ENCODE results near the gene DRICH1. TPM values are rescaled to one million over a fixed set of nuclear protein-coding genes. Genes with fewer than 3 reads are reported as not detected.
"Not testable (repeated sequence)": the region's sequence is repeated elsewhere in the genome, so short reads cannot be mapped to it uniquely, and the experiment has no call there.

Gene DRICH1
- total and polyA plus RNA-seq, 11 donors = 0.11 to 0.45 (median 0.32) TPM; not detected in 8

- H3K9me3 ChIP-seq = no peaks in the 10 kb centered on the region
Measured at GRCh38 chr22:23575601-23576000, 56.5 kb downstream of the DRICH1 start.

GRCh38 chr22:23574877-23575276 is 57.2 kb downstream of the DRICH1 start:
- DNase-seq = peak in 1 of 5 donors; percentile 54
- no peaks in the 10 kb centered on the region for H3K36me3 ChIP-seq
- no peak for TF ChIP-seq POLR2A (IDR thresholded peaks at IDR 0.05)
- TF ChIP-seq, protein P1, sequence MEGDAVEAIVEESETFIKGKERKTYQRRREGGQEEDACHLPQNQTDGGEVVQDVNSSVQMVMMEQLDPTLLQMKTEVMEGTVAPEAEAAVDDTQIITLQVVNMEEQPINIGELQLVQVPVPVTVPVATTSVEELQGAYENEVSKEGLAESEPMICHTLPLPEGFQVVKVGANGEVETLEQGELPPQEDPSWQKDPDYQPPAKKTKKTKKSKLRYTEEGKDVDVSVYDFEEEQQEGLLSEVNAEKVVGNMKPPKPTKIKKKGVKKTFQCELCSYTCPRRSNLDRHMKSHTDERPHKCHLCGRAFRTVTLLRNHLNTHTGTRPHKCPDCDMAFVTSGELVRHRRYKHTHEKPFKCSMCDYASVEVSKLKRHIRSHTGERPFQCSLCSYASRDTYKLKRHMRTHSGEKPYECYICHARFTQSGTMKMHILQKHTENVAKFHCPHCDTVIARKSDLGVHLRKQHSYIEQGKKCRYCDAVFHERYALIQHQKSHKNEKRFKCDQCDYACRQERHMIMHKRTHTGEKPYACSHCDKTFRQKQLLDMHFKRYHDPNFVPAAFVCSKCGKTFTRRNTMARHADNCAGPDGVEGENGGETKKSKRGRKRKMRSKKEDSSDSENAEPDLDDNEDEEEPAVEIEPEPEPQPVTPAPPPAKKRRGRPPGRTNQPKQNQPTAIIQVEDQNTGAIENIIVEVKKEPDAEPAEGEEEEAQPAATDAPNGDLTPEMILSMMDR (IDR thresholded peaks at IDR 0.05) = no peak
- intact Hi-C loops (cut with DNase I) = loop anchor here in 1 of 10 donors (5.0 kb wide), 1 partner anchor 1742 kb away; no protein-coding TSS in a partner anchor
- 42 to 71% (median 69%) methylated on average over 6 to 8 of the region's 8 CpGs for WGBS, 4 donors
- no peaks in the 10 kb centered on the region for H3K9me3 ChIP-seq
- no peak overlapping the region for H3K27ac ChIP-seq
- H3K4me1 ChIP-seq = no peaks in the 10 kb centered on the region
- no peaks in the 10 kb centered on the region for H3K27me3 ChIP-seq
- no peak overlapping the region for H3K4me3 ChIP-seq
- ATAC-seq = peak in 1 of 4 donors; percentile 16

More at GRCh38 chr22:23575601-23576000, 56.5 kb downstream of the DRICH1 start:
- H3K4me3 ChIP-seq = no peak overlapping the region
- 93 to 96% (median 94%) methylated on average over 4 of the region's 4 CpGs for WGBS, 4 donors
- no peaks in the 10 kb centered on the region for H3K4me1 ChIP-seq
- intact Hi-C loops (cut with DNase I) = no loop called here
- ATAC-seq (no peak), DNase-seq (peak in 1 of 5 donors; percentile 46)
- no peak overlapping the region for H3K27ac ChIP-seq
- H3K36me3 ChIP-seq = no peaks in the 10 kb centered on the region
- TF ChIP-seq POLR2A (IDR thresholded peaks at IDR 0.05) = no peak
- TF ChIP-seq, protein P1 (IDR thresholded peaks at IDR 0.05) = no peak
- no peaks in the 10 kb centered on the region for H3K27me3 ChIP-seq

- Histone ChIP-seq H3K36me3 (no peaks in the 10 kb centered on the region), H3K4me1 (no peaks in the 10 kb centered on the region), H3K27ac (no peak overlapping the region), H3K9me3 (no peaks in the 10 kb centered on the region), H3K4me3 (no peak overlapping the region), H3K27me3 (no peaks in the 10 kb centered on the region)
- intact Hi-C loops (cut with DNase I) = loop anchor here in 1 of 10 donors (5.0 kb wide), 1 partner anchor 1743 kb away; no protein-coding TSS in a partner anchor
- 62 to 85% (median 67%) methylated on average over 2 to 4 of the region's 4 CpGs for WGBS, 4 donors
- TF ChIP-seq, protein P1 (IDR thresholded peaks at IDR 0.05) = no peak
- TF ChIP-seq POLR2A (IDR thresholded peaks at IDR 0.05) = no peak
- DNase-seq (peak in 1 of 5 donors; percentile 35), ATAC-seq (peak in 1 of 4 donors; percentile 24)
Measured at GRCh38 chr22:23574371-23574811, 57.7 kb downstream of the DRICH1 start.

- WGBS, 4 donors = 65 to 86% (median 75%) methylated on average over 5 to 8 of the region's 8 CpGs
- not testable (repeated sequence) for H3K9me3 ChIP-seq, H3K27me3 ChIP-seq, H3K4me1 ChIP-seq, H3K36me3 ChIP-seq, H3K4me3 ChIP-seq, H3K27ac ChIP-seq, ATAC-seq
- peak in 1 of 5 donors; percentile 39 for DNase-seq
- intact Hi-C loops (cut with DNase I) = loop anchor here in 1 of 10 donors (5.0 kb wide), 1 partner anchor 1744 kb away; no protein-coding TSS in a partner anchor
Measured at GRCh38 chr22:23573701-23574235, 58.4 kb downstream of the DRICH1 start.

GRCh38 chr22:23573106-23573505 is 59.0 kb downstream of the DRICH1 start:
- H3K27me3 ChIP-seq, H3K36me3 ChIP-seq, ATAC-seq, H3K4me3 ChIP-seq, H3K27ac ChIP-seq, H3K9me3 ChIP-seq, H3K4me1 ChIP-seq: not testable (repeated sequence)
- peak in 1 of 5 donors; percentile 40 for DNase-seq
- WGBS, 4 donors = 74 to 78% (median 76%) methylated on average over 4 to 13 of the region's 13 CpGs
- intact Hi-C loops (cut with DNase I) = loop anchor here in 1 of 10 donors (5.0 kb wide), 1 partner anchor 1744 kb away; no protein-coding TSS in a partner anchor

All from heart left ventricle (tissue), 16 donors.